OCI-LY7 (cell line): Measurements from ENCODE around the gene ALOX5AP. TPM values are rescaled to one million over a fixed set of nuclear protein-coding genes. Genes with fewer than 3 reads are reported as not detected.

Experiments
- BruUV-seq: library from RNA; stranded (reverse); fragments of 400-500 nt; replicated peaks from 2 replicates; lab custom pipeline; 2021; lab: Mats Ljungman, UMichigan
- CTCF ChIA-PET: fragments of 300-600 bp; sonication (Branson Sonifier 250); formaldehyde crosslinking; loops from one replicate; lab custom pipeline; 2022; ENCODE audit warnings: antibody characterized with exemption; ENCODE audit not compliant: unreplicated experiment; lab: Charles Lee
- POLR2A ChIA-PET: fragments of 300-600 bp; sonication (Branson Sonifier 250); formaldehyde crosslinking; loops from one replicate; lab custom pipeline; 2022; ENCODE audit warnings: antibody characterized with exemption; lab: Charles Lee
- DNase-seq: peaks from one replicate; pipeline ENCODE4 v3.0.0-alpha.2; 2015; ENCODE audit warnings: low spot score
- H2AFZ ChIP-seq: fragments of 200-600 bp; sonication (generic), shearing (Covaris generic); 2 replicates; pipeline ENCODE4 v1.6.1; 2014; ENCODE audit warnings: mild to moderate bottlenecking, antibody characterized with exemption, low read length, moderate library complexity
- H3K27ac ChIP-seq: fragments of 200-600 bp; sonication (generic); 2 replicates; pipeline ENCODE4 v1.5.1; 2014; ENCODE audit warnings: mixed run types, low read depth, mild to moderate bottlenecking, moderate library complexity, low read length, inconsistent platforms; ENCODE audit not compliant: poor library complexity, severe bottlenecking
- H3K36me3 ChIP-seq: fragments of 200-600 bp; sonication (generic); 2 replicates; pipeline ENCODE4 v1.6.1; 2014; ENCODE audit warnings: mild to moderate bottlenecking, antibody characterized with exemption, low read length, moderate library complexity, mixed read lengths; ENCODE audit not compliant: insufficient read depth
- H3K4me1 ChIP-seq: fragments of 200-600 bp; sonication (generic); 2 replicates; pipeline ENCODE4 v1.5.1; 2014; ENCODE audit warnings: mild to moderate bottlenecking, low read length; ENCODE audit not compliant: insufficient read depth, poor library complexity, severe bottlenecking
- H3K4me2 ChIP-seq: fragments of 200-600 bp; sonication (generic); 2 replicates; pipeline ENCODE4 v1.6.1; 2014; ENCODE audit warnings: mild to moderate bottlenecking, low read length
- H3K4me3 ChIP-seq: fragments of 200-600 bp; sonication (generic); 2 replicates; pipeline ENCODE4 v1.5.1; 2014; ENCODE audit warnings: mild to moderate bottlenecking, low read depth, low read length; ENCODE audit not compliant: poor library complexity, severe bottlenecking
- H3K79me2 ChIP-seq: fragments of 200-600 bp; sonication (generic); 2 replicates; pipeline ENCODE4 v1.6.1; 2016; ENCODE audit warnings: low read depth, mild to moderate bottlenecking, low read length, moderate library complexity, mixed read lengths; ENCODE audit not compliant: insufficient read depth
- H3K9me2 ChIP-seq: fragments of 200-600 bp; sonication (generic); 2 replicates; pipeline ENCODE4 v1.6.1; 2016; ENCODE audit warnings: mild to moderate bottlenecking, low read length, mixed read lengths; ENCODE audit not compliant: insufficient read depth
- H3K9me3 ChIP-seq: fragments of 200-600 bp; sonication (generic); 2 replicates; pipeline ENCODE4 v1.6.1; 2014; ENCODE audit warnings: mild to moderate bottlenecking, mixed run types, low read length, mixed read lengths
- H4K20me1 ChIP-seq: fragments of 200-600 bp; sonication (generic); 2 replicates; pipeline ENCODE4 v1.6.1; 2014; ENCODE audit warnings: mild to moderate bottlenecking, antibody characterized with exemption, low read length, moderate library complexity, mixed read lengths; ENCODE audit not compliant: insufficient read depth
- CTCF ChIP-seq: fragments of 200-600 bp; sonication (generic); conservative IDR thresholded peaks from 2 replicates; pipeline ENCODE4 v1.5.1; 2014; ENCODE audit warnings: mild to moderate bottlenecking, antibody characterized with exemption, low read length, moderate library complexity, mixed read lengths
- EZH2phosphoT487 ChIP-seq: fragments of 200-600 bp; sonication (generic); IDR thresholded peaks from 2 replicates; pipeline ENCODE4 v1.6.1; 2018; ENCODE audit warnings: low read depth, borderline replicate concordance, mild to moderate bottlenecking, mixed run types, antibody characterized with exemption, low read length, moderate library complexity, mixed read lengths
- intact Hi-C: fragments of 100-400 bp; cut with micrococcal nuclease; formaldehyde crosslinking; loops from one replicate; pipeline ENCODE4 v1.10.0; 2022; ENCODE audit not compliant: unreplicated experiment
- total RNA-seq, 2 experiments: library from RNA; depleted of rRNA in 1 of 2; stranded (reverse); fragments of >200 nt in 1 of 2; shearing (Covaris generic) in 1 of 2; gene quantifications; 2 replicates each; pipeline ENCODE4 v1.2.3, GENCODE V29; 2014 to 2022

Gene ALOX5AP
- total RNA-seq, 2 experiments from 2014 or later: 89.9 to 90.9 TPM

GRCh38 chr13:30786648-30787047, 51.3 kb downstream of the ALOX5AP start:
- H3K9me3 ChIP-seq: no peaks in the 10 kb centered on the region
- no peak for DNase-seq
- H3K79me2 ChIP-seq: no peaks in the 10 kb centered on the region
- H3K9me2 ChIP-seq: no peaks in the 10 kb centered on the region
- no peak overlapping the region for H2AFZ ChIP-seq
- no peaks in the 10 kb centered on the region for H3K4me1 ChIP-seq
- no peak overlapping the region for H3K27ac ChIP-seq
- no peaks in the 10 kb centered on the region for H3K36me3 ChIP-seq
- TF ChIP-seq CTCF (no peak), EZH2phosphoT487 (no peak)
- BruUV-seq: no TSS peak
- no peak overlapping the region for H3K4me3 ChIP-seq
- POLR2A ChIA-PET: no interaction called here
- H4K20me1 ChIP-seq: no peaks in the 10 kb centered on the region
- intact Hi-C loops: no loop called here
- CTCF ChIA-PET: no interaction called here
- H3K4me2 ChIP-seq: no peak overlapping the region

- no peak overlapping the region for H3K27ac ChIP-seq
- H3K79me2 ChIP-seq: no peaks in the 10 kb centered on the region
- TF ChIP-seq CTCF: no peak
- TF ChIP-seq EZH2phosphoT487: no peak
- ChIA-PET POLR2A (interaction anchor here (0.5 to 1.1 kb wide), 6 partner anchors 8 to 155 kb away, joined by 3 to 9 read pairs (median 3); no protein-coding TSS in a partner anchor), CTCF (interaction anchor here (0.8 kb wide), 1 partner anchor 100 kb away, joined by 5 read pairs; no protein-coding TSS in a partner anchor)
- no peak for DNase-seq
- H3K4me1 ChIP-seq: no peaks in the 10 kb centered on the region
- H3K36me3 ChIP-seq: no peaks in the 10 kb centered on the region
- no peak overlapping the region for H2AFZ ChIP-seq
- no peak overlapping the region for H3K4me2 ChIP-seq
- H3K9me2 ChIP-seq: no peaks in the 10 kb centered on the region
- H4K20me1 ChIP-seq: no peaks in the 10 kb centered on the region
- no peak overlapping the region for H3K4me3 ChIP-seq
- intact Hi-C loops: no loop called here
- H3K9me3 ChIP-seq: no peaks in the 10 kb centered on the region
- BruUV-seq: no TSS peak
Observed at GRCh38 chr13:30787738-30788525, 52.6 kb downstream of the ALOX5AP start.
